Activated naive CD8-positive, alpha-beta T cell treated with anti-CD3 and anti-CD28 coated beads, Interleukin-2, amount 50 U/mL, for 24 hours (primary cell): Measurements from ENCODE around the gene ITGA7.
A peak's percentile ranks its signal among the peaks of the same experiment; 100 is the strongest.

Experiments
- ATAC-seq: fragments of 150-1000 bp; cut with Tn5 transposase; one replicate; pipeline ENCODE4 v1.10.0; 2021
- DNase-seq: peaks from one replicate; pipeline ENCODE4 v3.0.0; 2021
- H3K27ac Mint-ChIP-seq: one replicate; pipeline ENCODE4 v1.8.0; 2021; ENCODE audit warnings: mild to moderate bottlenecking, mixed read lengths
- H3K27me3 Mint-ChIP-seq: one replicate; pipeline ENCODE4 v1.8.0; 2021; ENCODE audit warnings: mixed read lengths
- H3K36me3 Mint-ChIP-seq: one replicate; pipeline ENCODE4 v1.8.0; 2021; ENCODE audit warnings: low read depth, mixed read lengths
- H3K4me1 Mint-ChIP-seq: one replicate; pipeline ENCODE4 v1.8.0; 2021; ENCODE audit warnings: mixed read lengths
- H3K4me3 Mint-ChIP-seq: one replicate; pipeline ENCODE4 v1.8.0; 2021; ENCODE audit warnings: mild to moderate bottlenecking, moderate library complexity, mixed read lengths
- H3K9me3 Mint-ChIP-seq: one replicate; pipeline ENCODE4 v1.8.0; 2021; ENCODE audit warnings: mixed read lengths

Gene ITGA7

GRCh38 chr12:55688716-55689655 lies 18.7 kb downstream of the ITGA7 start:
- H3K4me3 Mint-ChIP-seq, result no peak overlapping the region
- peaks cover 11% of the 10 kb centered on the region for H3K4me1 Mint-ChIP-seq
- no peaks in the 10 kb centered on the region for H3K9me3 Mint-ChIP-seq
- ATAC-seq, result no peak
- H3K27me3 Mint-ChIP-seq, result no peaks in the 10 kb centered on the region
- no peaks in the 10 kb centered on the region for H3K36me3 Mint-ChIP-seq
- no peak for DNase-seq
- H3K27ac Mint-ChIP-seq, result no peak overlapping the region

- Mint-ChIP-seq H3K9me3 (no peaks in the 10 kb centered on the region), H3K27ac (no peak overlapping the region), H3K4me1 (peaks cover 11% of the 10 kb centered on the region), H3K36me3 (no peaks in the 10 kb centered on the region), H3K27me3 (peaks cover under 1% of the 10 kb centered on the region), H3K4me3 (no peak overlapping the region)
- DNase-seq, result peak; percentile 44
- peak; percentile 79 for ATAC-seq
Observed at GRCh38 chr12:55687746-55688145, 20.0 kb downstream of the ITGA7 start.

GRCh38 chr12:55686366-55687010 lies 21.2 kb downstream of the ITGA7 start:
- DNase-seq, result no peak
- Mint-ChIP-seq H3K27ac (no peak overlapping the region), H3K27me3 (peaks cover 7% of the 10 kb centered on the region), H3K4me1 (peaks cover 15% of the 10 kb centered on the region), H3K9me3 (no peaks in the 10 kb centered on the region), H3K4me3 (no peak overlapping the region), H3K36me3 (no peaks in the 10 kb centered on the region)
- ATAC-seq, result no peak

- no peaks in the 10 kb centered on the region for H3K9me3 Mint-ChIP-seq
- no peak overlapping the region for H3K27ac Mint-ChIP-seq
Observed at GRCh38 chr12:55685671-55686070, 22.0 kb downstream of the ITGA7 start.

GRCh38 chr12:55684761-55685370 lies 22.8 kb downstream of the ITGA7 start:
- ATAC-seq (no peak), DNase-seq (no peak)
- peaks cover 24% of the 10 kb centered on the region for H3K4me1 Mint-ChIP-seq
- no peak overlapping the region for H3K4me3 Mint-ChIP-seq
- no peaks in the 10 kb centered on the region for H3K36me3 Mint-ChIP-seq
- no peaks in the 10 kb centered on the region for H3K9me3 Mint-ChIP-seq
- H3K27ac Mint-ChIP-seq, result no peak overlapping the region
- peaks cover 20% of the 10 kb centered on the region for H3K27me3 Mint-ChIP-seq

More at GRCh38 chr12:55685671-55686070, 22.0 kb downstream of the ITGA7 start:
- Mint-ChIP-seq H3K4me3 (no peak overlapping the region), H3K27me3 (peaks cover 15% of the 10 kb centered on the region), H3K4me1 (peaks cover 23% of the 10 kb centered on the region), H3K36me3 (no peaks in the 10 kb centered on the region)
- DNase-seq (no peak), ATAC-seq (no peak)

GRCh38 chr12:55683676-55684075 lies 24.0 kb downstream of the ITGA7 start:
- Mint-ChIP-seq H3K4me3 (no peak overlapping the region), H3K4me1 (peaks cover 24% of the 10 kb centered on the region), H3K27me3 (peaks cover 22% of the 10 kb centered on the region), H3K9me3 (no peaks in the 10 kb centered on the region), H3K27ac (no peak overlapping the region), H3K36me3 (no peaks in the 10 kb centered on the region)
- DNase-seq (no peak), ATAC-seq (no peak)

- peaks cover 22% of the 10 kb centered on the region for H3K27me3 Mint-ChIP-seq
- DNase-seq (no peak), ATAC-seq (no peak)
- no peak overlapping the region for H3K4me3 Mint-ChIP-seq
- no peaks in the 10 kb centered on the region for H3K36me3 Mint-ChIP-seq
- H3K27ac Mint-ChIP-seq, result no peak overlapping the region
- peaks cover 17% of the 10 kb centered on the region for H3K4me1 Mint-ChIP-seq
- no peaks in the 10 kb centered on the region for H3K9me3 Mint-ChIP-seq
Observed at GRCh38 chr12:55682087-55682796, 25.5 kb downstream of the ITGA7 start.

GRCh38 chr12:55681142-55682077 lies 26.3 kb downstream of the ITGA7 start:
- H3K27ac Mint-ChIP-seq, result no peak overlapping the region
- H3K36me3 Mint-ChIP-seq, result no peaks in the 10 kb centered on the region
- ATAC-seq (peak; percentile 75), DNase-seq (no peak)
- peaks cover 13% of the 10 kb centered on the region for H3K4me1 Mint-ChIP-seq
- H3K27me3 Mint-ChIP-seq, result peaks cover 22% of the 10 kb centered on the region
- no peaks in the 10 kb centered on the region for H3K9me3 Mint-ChIP-seq
- no peak overlapping the region for H3K4me3 Mint-ChIP-seq

GRCh38 chr12:55679691-55680090 lies 28.0 kb downstream of the ITGA7 start:
- Mint-ChIP-seq H3K27ac (no peak overlapping the region), H3K27me3 (peaks cover 22% of the 10 kb centered on the region), H3K9me3 (no peaks in the 10 kb centered on the region), H3K4me3 (no peak overlapping the region), H3K4me1 (peaks cover 13% of the 10 kb centered on the region), H3K36me3 (no peaks in the 10 kb centered on the region)
- no peak for DNase-seq
- ATAC-seq, result no peak

- no peak for DNase-seq
- no peak overlapping the region for H3K27ac Mint-ChIP-seq
- ATAC-seq, result no peak
- H3K4me3 Mint-ChIP-seq, result no peak overlapping the region
- peaks cover 11% of the 10 kb centered on the region for H3K4me1 Mint-ChIP-seq
- H3K9me3 Mint-ChIP-seq, result no peaks in the 10 kb centered on the region
- H3K36me3 Mint-ChIP-seq, result no peaks in the 10 kb centered on the region
- H3K27me3 Mint-ChIP-seq, result peaks cover 18% of the 10 kb centered on the region
Observed at GRCh38 chr12:55676707-55677106, 31.0 kb downstream of the ITGA7 start.

- H3K4me1 Mint-ChIP-seq, result peaks cover under 1% of the 10 kb centered on the region
- peaks cover 9% of the 10 kb centered on the region for H3K27me3 Mint-ChIP-seq
- H3K4me3 Mint-ChIP-seq, result no peak overlapping the region
- no peak overlapping the region for H3K27ac Mint-ChIP-seq
- ATAC-seq, result no peak
- no peaks in the 10 kb centered on the region for H3K36me3 Mint-ChIP-seq
- H3K9me3 Mint-ChIP-seq, result no peaks in the 10 kb centered on the region
- no peak for DNase-seq
Observed at GRCh38 chr12:55675666-55676065, 32.0 kb downstream of the ITGA7 start.

- Mint-ChIP-seq H3K4me1 (no peaks in the 10 kb centered on the region), H3K27me3 (peaks cover 2% of the 10 kb centered on the region), H3K27ac (peak overlapping the region; percentile 3), H3K9me3 (no peaks in the 10 kb centered on the region), H3K36me3 (no peaks in the 10 kb centered on the region), H3K4me3 (no peak overlapping the region)
- no peak for ATAC-seq
- no peak for DNase-seq
Observed at GRCh38 chr12:55673638-55674037, 34.1 kb downstream of the ITGA7 start.

GRCh38 chr12:55671746-55672145 lies 36.0 kb downstream of the ITGA7 start:
- DNase-seq (no peak), ATAC-seq (no peak)
- Mint-ChIP-seq H3K36me3 (no peaks in the 10 kb centered on the region), H3K4me1 (no peaks in the 10 kb centered on the region), H3K27ac (no peak overlapping the region), H3K9me3 (no peaks in the 10 kb centered on the region), H3K27me3 (peaks cover 2% of the 10 kb centered on the region), H3K4me3 (no peak overlapping the region)
